SK-N-SH (cell line): ENCODE data around the gene EMCN.

Source experiments
- CHD2 ChIP-seq: fragments of 150-350 bp; IDR thresholded peaks from 2 replicates; pipeline ENCODE4 v1.6.1; 2018; ENCODE audit warnings: low read length; ENCODE audit not compliant: partially characterized antibody
- CTCF ChIP-seq: fragments of 200-600 bp; sonication (generic); IDR thresholded peaks from 2 replicates; pipeline ENCODE4 v1.6.1; 2017; ENCODE audit warnings: antibody characterized with exemption, mild to moderate bottlenecking, moderate library complexity
- ELF1 ChIP-seq: IDR thresholded peaks from 2 replicates; pipeline ENCODE4 v1.4.0; 2012
- EP300 ChIP-seq, 2 experiments: IDR thresholded peaks; 2 replicates each; pipeline versions ENCODE4 v1.4.0 to v1.6.1; 2012; ENCODE audit warnings: borderline replicate concordance in 1 of 2, low read depth in 1 of 2, low read length in 1 of 2
- EZH2phosphoT487 ChIP-seq: fragments of 200-600 bp; sonication (generic); IDR thresholded peaks from 2 replicates; pipeline ENCODE4 v1.6.1; 2017; ENCODE audit warnings: low read depth, mixed run types, mild to moderate bottlenecking, antibody characterized with exemption, moderate library complexity, borderline replicate concordance
- MXI1 ChIP-seq: IDR thresholded peaks from 2 replicates; pipeline ENCODE4 v1.6.1; 2012; ENCODE audit warnings: mild to moderate bottlenecking, low read depth, low read length, improper control_type of control experiment
- POLR2AphosphoS5 ChIP-seq: IDR thresholded peaks from 2 replicates; pipeline ENCODE4 v1.6.1; 2012; ENCODE audit warnings: low read depth, low read length
- REST ChIP-seq: IDR thresholded peaks from 2 replicates; pipeline ENCODE4 v1.6.1; 2012; ENCODE audit warnings: mild to moderate bottlenecking, low read depth, low read length, moderate library complexity
- RXRA ChIP-seq: IDR thresholded peaks from 2 replicates; pipeline ENCODE4 v1.4.0; 2012; ENCODE audit warnings: low read depth, mild to moderate bottlenecking, borderline replicate concordance
- SIN3A ChIP-seq: IDR thresholded peaks from 2 replicates; pipeline ENCODE4 v1.6.1; 2012; ENCODE audit warnings: low read depth, mild to moderate bottlenecking, low read length, moderate library complexity, borderline replicate concordance
- TEAD4 ChIP-seq: IDR thresholded peaks from 2 replicates; pipeline ENCODE4 v1.4.0; 2012; ENCODE audit warnings: mild to moderate bottlenecking, borderline replicate concordance; ENCODE audit not compliant: insufficient read depth
- USF2 ChIP-seq: fragments of 150-350 bp; IDR thresholded peaks from 2 replicates; pipeline ENCODE4 v1.6.1; 2017; ENCODE audit warnings: antibody characterized with exemption, low read length, low read depth, borderline replicate concordance
- YY1 ChIP-seq: IDR thresholded peaks from 2 replicates; pipeline ENCODE4 v1.4.0; 2012; ENCODE audit warnings: low read depth, mild to moderate bottlenecking

GRCh38 chr4:100508691-100509090, 9.1 kb downstream of the EMCN start:
- TF ChIP-seq USF2 (no peak), POLR2AphosphoS5 (no peak), ELF1 (no peak), CTCF (no peak), CHD2 (no peak), MXI1 (no peak), YY1 (no peak), TEAD4 (no peak), EP300 (IDR thresholded peaks at IDR 0.05; ENCODE audit: borderline replicate concordance in 1 of 2, low read depth in 1 of 2, low read length in 1 of 2) (no peak), SIN3A (no peak), EZH2phosphoT487 (no peak), REST (no peak), RXRA (no peak)
